Measurements from ENCODE around the gene LYVE1.
A peak's percentile ranks its signal among the peaks of the same experiment; 100 is the strongest.

The LYVE1 gene

DNA sequence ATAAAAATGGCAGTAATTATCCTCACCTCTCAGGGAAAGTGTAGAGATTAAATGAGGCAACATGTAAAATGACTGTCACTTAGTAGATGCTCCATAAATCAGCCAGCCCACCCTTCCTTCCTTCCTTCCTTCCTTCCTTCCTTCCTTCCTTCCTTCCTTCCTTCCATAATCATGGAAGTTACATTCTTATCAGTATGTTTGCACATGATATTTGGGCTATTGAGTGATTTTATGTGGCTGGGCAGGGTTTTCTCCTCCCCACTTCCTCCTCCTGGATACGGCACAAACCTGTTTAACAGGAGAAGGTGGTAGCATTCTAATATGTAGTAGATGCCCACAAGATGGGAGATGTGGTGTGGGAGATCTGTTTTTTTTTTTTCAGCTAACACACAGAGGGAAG is 11.9 kb downstream of the LYVE1 start:
- no peak for DNase-seq (ENCODE audit: low read depth)

DNA sequence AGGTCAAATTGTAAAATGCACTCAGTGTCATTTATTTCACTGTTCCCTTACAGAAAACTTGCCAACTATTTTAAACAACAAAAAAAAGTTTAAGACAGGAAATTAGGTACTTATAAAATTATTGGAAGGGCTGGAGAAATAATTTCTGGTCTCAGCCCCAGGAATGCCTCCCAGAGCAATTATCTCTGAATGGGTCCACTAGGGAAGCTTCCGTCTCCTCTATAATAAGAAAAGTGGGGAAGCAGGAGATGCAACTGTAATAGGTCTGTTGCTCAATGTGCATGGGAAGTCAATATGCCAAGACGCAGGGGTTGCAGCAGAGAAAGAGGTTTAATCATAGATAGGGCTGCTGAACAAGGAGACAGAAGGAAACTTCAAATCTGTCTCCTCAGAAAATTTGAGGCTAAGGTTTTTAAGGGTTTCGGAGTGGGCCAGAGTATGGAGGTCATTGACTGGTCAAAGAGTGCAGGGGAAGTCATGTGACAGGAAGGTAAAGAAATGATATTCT is 16.6 kb downstream of the LYVE1 start:
- no peak for DNase-seq (ENCODE audit: low read depth)

DNA sequence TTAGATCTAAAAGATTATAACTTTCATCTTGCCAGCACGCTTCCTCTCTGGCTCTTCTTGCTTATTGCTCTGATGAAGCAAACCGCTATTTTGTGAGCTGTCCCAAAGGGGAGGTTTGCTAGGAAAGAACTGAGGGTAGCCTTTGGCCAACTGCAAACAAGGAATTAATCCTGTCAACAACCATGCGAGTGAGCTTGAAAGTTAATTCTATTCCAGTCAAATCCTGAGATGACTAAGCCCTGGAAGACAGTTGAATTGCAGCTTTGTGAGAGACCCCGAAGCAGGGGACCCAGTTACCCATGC is 17.2 kb downstream of the LYVE1 start:
- no peak for DNase-seq (ENCODE audit: low read depth)

DNA sequence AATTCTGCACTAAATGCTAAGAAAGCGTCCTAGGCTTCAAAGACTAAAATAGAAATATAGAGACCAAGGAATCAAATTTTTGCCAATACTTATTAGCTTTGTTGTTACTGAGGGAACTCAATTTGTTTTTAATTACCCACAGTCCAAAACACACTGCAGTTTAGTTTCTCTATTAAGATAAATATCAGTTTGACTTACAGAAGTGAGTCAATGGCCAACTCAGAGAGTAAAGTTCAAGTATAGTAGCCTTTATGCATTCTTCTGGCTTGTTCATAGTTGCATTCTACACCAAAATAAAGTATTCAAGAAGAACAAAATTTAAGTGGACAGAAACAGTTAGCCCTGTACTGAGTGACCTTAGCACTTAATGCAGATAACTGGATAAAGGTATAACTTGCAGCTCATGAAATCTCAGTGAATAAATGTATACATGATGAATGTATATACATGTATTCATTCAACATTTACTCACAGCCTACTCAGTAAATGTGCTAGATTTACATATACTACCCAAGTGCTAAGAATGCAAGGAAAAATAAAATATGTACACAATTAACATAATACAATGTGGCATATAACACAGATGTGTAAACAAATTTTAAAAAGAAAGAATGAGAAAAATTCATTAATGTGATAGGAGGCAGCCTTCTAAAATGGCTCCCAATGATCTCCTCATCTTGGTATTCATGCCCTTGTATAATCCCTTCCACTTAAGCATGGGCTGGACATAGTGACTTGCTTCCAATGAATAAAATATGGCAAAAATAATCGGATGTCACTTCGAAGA is 17.8 kb downstream of the LYVE1 start:
- peak; percentile 84 for DNase-seq (ENCODE audit: low read depth)

DNA sequence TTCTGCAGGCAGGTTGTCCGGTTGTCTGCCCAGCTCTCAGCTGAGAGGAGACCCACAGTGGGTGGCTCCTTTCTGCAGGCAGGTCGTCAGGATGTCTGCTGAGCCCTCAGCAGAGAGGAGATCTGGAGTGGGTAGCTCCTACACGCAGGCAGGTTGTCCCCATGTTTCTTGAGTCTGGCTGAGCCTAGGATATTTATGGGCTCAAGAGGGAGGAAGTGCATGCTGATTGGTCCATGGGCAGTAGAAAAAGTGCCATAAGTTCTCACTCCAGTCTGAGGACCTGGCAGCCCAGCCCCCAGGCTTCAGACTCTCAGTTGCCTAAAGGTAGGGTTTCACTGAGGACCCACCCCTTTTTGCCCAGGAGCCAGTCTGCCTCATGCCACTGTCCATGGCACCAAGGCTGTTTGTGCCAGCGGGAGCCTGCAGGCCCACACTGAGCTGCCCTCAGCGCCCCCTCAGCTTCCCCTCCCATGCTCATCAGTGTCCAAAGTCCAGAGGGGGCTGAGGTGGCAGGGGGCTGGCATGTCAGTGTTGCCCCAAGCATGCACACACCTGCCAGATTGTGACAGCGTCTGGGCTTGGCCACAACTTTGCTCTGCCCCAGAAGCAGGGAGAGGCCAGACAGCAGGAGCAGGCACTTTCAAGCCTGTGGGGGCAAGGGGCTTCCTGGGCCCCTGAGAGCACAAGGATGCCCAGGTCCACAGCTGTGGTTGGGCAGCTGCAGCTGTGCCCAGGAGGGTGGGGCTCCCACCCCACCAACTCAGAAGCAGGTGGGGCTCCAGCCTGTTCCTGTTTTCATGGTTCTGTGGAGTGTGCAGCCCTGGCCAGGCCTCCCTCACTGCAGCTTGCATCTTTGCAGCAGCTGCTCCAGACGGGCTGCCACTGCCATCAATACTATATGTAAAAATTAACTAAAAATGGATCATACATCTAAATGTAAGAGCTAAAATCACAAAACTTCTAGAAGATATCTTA is 23.7 kb downstream of the LYVE1 start:
- no peak for DNase-seq (ENCODE audit: low read depth)

DNA sequence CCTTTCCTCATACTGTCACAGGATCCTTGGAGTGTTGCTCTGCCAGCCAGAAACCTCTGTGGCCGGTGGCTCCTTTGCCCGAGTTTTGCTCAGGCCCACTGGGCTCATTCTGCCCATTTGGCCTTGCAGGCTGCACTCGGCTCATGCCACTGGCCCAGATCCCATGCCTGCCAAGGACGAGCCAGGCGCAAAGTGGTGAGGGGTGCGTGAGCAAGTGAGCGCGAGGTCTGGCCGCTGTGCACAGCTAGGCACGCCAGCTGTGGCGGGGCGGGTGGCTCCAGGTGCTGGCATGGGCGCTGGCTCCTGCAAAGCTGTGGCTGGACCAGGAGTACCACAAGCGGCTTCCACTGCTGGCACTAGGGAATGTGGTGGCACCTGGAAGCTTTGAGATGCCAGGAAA is 24.7 kb downstream of the LYVE1 start:
- no peak for DNase-seq (ENCODE audit: low read depth)

DNA sequence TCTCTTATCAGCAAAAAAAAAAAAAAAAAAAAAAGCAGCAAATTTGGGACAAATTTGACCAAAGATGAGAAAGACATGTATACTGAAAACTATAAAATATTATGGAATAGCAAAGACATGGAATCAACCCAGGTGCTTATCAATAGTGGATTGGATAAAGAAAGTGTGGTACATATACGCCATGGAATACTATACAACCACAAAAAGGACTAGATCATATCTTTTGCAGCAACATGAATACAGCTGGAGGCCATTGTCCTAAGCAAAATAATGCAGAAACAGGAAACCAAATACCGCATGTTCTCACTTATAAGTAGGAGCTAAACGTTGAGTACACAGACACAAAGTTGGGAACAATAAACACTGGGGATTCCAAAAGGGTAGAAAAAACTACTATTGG is 25.7 kb downstream of the LYVE1 start:
- DNase-seq (ENCODE audit: low read depth): no peak

DNA sequence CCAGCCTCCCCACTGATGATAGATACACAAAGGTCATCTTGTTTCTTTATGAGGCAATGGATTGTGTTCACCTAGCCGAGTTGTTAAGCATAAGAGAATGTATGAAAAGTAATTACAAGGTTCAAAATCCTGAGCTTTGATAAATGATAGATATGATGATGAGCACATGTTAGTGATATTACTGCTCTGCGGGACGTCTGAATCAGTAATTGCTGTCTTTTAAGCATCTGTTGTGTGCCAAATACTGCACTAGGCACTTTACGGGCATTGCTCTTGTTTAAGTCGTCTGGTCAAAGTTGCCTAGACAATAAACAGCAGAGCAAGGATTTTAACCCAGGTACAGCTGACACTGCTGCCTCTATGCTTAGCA is 26.9 kb downstream of the LYVE1 start:
- peak; percentile 19 for DNase-seq (ENCODE audit: low read depth)

DNA sequence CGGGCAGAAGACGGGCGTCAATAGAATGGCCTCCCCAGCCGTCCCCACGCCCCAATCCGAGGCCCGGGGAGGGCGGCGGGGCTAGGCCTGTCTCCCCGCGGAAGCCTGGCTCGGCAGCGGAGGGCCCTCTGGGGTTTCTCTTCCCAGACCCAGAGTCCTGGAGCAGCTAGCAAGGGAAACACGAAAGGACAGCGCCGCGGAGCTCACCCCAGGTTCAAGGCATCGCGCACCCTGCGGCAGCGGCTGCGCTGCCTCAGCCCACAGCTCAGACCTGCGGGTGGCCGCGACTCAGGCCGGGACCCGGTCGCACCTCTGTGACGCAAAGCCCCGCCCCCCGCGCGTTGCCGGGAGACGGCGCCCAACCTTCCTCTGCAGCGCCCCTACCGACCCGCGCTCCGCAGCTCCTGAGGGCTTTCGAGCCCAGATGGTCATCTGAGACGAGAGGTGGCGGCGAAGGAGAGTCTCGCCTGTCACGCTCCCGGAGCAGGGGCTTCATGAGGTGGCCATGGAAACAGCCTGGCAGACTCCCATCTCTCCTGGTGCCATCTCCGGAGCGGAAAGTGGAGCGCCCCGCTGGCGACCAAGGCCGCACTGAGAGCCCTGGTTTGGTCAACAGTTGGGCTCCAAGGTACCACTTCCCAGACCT is 27.4 kb downstream of the LYVE1 start, which contains the start of gene RNF141:
Gene RNF141 (minus strand): TSS at position 273 of the 646 bp plus-strand sequence. CDS start 7,029 bp downstream, outside the sequence.
- DNase-seq (ENCODE audit: low read depth): peak; percentile 92

DNA sequence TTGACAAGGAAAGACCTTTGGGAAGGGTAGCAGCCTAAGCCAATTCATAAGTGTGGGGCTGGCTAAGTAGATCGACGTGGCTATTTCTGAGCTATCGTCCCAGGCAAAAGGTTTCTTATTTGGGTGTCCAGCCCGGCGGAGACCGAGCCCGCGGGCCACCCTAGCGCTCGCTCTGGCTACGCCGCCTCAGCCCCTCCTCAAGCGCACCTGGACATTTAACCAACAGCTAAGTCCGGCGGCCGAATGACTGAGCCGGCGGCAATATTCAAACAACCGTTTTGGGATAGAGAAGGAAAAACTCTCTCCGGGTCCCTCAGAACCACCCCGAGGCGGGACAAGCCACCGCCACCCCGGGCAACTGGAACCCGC is 27.9 kb downstream of the LYVE1 start:
- no peak for DNase-seq (ENCODE audit: low read depth)

DNA sequence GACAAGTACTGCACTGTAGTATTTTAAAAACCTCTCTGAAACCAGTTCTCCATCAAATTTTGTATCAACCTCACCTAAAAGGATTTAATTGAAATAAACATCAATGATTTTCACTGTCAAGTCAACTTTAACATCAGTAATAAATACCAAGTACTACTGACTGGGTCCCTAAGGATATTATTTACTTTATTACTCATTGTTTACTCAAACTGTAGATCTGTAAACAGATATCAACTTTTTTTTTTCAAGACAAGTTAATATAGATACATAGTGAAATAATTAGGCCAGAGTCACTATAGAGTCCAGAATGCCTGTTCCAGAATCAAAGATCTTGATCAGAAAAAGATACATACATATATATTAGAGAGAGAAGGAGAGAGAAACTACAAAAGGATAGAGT is 29.1 kb downstream of the LYVE1 start:
- DNase-seq (ENCODE audit: low read depth): no peak

DNA sequence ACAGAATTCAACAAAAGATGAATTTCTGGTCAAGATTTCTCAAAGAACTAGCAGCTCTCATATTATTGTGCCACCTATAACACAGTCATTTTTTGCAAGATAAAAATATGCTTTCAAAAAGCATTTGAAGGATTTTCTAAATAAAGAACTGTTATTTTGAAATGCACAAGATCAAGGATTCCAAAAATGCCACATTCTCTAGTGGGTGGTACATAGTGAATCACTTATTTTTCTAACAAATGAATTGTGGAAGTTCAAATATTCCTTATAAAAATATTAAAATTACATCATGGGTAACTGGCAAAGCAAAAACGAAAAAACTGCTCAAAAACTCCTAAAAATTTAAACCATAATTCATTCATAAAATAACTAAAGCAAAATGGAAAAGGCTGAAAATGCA is 29.5 kb downstream of the LYVE1 start:
- peak; percentile 29 for DNase-seq (ENCODE audit: low read depth)

DNA sequence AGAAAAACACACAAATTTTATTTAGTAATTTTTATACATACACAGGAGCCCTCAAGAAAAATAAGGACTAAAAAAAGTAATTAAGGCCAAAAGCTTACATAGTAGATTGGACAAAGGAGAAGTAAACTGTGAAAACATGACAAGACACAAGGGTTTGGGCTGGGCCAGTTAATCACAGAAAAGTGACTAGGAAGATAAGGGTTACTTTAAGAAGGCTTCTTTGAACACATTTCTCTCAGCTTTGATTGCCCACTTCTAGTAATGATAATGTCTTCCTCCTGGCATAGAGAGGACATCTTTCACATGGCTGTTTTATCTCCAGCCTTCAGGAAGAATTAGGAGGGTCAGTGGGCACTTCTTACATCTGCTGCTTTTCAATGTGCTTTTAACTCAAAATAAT is 30.9 kb downstream of the LYVE1 start:
- no peak for DNase-seq (ENCODE audit: low read depth)

DNA sequence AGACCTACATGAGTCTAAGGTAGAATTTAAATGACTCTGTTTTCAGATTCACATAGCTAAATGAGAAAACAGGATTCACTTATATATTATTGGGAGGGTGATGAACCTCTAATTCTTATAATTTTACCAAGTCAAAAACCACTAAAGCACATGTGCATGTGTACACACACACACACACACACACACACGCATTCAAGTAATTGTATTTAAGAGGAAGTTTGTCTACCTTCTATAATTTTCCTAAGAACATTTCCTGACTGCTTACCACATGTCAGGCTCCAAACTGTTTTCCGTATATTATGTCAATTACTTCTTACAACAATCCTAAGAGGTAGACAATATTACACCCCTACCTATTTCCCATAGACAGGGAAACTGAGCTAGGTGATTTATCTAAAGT is 34.1 kb downstream of the LYVE1 start:
- DNase-seq (ENCODE audit: low read depth): no peak

DNA sequence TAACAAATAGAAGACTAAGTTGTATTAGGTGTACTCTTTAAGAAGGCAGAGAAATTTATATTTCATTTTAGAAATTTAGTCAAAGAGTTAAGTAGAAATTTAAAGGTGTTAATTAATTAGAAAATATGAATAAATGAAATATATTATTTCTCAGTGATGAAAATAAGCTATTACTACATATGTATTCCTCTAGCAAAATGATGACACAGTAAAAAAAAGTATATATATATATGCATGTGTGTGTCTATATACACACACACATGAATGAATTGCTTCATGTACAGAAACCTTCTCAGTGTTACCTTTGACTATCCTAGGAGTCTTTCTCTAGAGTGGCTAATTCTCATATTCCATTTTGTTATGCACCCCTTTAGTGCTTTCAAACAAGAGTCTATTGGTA is 35.1 kb downstream of the LYVE1 start:
- no peak for DNase-seq (ENCODE audit: low read depth)

DNA sequence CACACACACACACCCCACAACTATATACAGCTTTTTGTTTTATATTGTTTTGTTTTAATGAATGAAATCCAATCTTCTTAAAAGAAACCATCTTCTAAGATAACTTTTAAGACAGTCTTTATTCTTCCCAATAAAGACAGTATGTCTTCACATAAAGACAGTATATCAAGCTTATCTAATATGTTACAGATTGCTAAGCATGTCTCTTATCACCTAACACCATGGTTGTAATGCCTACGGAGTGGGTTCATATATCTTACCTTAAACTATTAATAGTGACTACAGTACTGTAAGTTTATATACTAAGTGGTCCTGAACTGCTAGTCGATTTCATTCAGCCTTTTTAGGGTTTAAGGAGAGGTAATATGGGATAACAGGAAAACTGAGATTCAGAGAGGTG is 35.9 kb downstream of the LYVE1 start:
- no peak for DNase-seq (ENCODE audit: low read depth)

DNA sequence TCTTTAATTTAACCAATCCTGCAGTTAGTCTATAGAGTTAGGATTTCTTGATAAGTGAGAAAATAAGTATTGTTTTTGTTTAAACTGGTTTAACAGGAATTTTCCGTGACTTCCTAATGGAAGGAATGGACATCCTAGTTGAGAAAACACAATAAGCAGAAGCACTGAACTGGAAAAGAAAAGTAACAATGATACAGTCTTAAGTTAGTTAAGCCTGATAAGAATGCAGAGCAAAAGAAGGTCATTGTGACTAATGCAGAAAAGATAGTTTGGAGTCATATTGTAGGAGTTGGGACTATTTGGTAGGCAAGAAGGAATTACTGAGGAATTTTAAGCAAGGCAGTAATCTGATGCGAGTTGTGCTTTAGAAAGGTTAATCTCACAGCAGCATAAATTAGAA is 39.2 kb downstream of the LYVE1 start:
- DNase-seq (ENCODE audit: low read depth): peak; percentile 84

DNA sequence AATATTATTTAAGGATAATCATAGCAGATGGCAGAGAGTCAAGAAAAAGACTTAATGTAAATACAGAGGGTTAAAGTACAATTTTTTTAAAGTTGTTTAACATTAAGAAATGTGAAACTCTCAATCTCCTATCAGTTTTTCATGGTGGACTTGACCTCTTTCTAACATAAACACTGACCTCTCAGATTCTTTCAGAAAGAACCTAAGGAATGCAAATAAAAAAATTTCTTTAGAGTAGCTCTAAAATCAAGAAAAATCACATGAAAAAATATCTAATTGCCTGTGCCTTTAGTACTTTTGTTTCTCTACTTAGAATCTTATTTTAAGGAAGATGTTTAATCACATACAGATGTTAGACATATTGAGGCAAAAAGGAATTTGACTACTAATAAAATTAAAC is 40.3 kb downstream of the LYVE1 start:
- DNase-seq (ENCODE audit: low read depth): peak; percentile 69

DNA sequence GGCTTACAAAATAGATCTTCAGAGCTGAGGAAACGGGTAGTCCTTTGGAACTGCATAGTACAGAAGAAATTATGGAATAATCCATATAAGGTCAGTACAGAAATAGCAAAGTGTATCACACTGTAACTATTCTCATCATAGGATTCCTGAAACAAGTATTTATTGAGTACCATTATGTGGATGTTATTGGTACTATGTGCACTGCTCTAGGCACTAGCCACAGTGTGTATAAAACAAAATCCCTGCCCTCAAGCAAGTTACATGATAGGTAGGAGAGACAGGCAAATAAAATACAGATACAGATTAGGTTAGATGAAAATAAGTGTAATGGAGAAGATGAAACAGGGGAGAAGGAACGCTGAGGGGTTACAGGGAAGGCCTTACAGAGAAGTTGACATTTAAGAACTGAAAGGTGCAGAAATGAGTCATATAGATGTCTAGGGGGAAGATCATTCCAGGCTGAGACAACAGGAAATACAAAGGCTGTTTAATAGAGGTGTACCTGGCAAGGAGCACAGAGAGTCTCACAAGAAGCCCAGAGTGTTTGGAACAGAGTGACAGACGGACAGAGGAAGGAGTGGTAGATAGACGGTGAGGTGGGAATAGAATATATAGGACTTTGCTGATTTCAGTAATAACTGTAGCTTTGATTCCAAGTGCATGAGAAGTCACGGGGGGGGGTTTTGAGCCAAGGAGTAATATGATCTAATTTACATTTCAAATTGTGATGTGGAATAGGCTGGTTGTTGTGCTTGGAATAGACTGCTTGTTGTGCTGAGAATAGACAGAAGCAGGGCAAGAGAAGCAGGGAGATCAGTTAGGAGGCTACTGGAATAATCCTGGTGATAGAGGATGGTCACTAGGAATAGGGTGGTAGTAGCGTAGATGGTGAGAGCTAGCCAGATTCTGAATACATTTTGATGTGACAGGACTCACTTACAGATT is 41.2 kb downstream of the LYVE1 start:
- peak; percentile 48 for DNase-seq (ENCODE audit: low read depth)

DNA sequence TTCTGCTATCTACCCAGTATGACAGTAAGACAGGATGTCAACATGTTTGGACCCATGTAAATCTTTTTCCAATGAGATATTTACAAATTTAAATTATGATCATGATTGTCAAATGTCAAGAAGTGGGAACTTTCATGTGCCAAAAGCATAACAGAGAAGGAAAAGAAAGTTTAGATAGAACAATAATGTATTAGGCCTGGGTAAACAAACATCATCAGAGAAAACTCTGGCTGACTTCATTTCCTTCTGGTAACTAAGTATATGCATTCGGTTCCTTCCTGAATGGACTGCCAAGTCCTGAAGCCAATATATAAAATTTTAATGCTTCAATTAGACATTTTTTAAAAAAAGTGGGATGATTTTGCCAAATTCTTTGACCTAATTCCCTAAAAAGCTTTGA is 44.0 kb downstream of the LYVE1 start:
- DNase-seq (ENCODE audit: low read depth): no peak

DNA sequence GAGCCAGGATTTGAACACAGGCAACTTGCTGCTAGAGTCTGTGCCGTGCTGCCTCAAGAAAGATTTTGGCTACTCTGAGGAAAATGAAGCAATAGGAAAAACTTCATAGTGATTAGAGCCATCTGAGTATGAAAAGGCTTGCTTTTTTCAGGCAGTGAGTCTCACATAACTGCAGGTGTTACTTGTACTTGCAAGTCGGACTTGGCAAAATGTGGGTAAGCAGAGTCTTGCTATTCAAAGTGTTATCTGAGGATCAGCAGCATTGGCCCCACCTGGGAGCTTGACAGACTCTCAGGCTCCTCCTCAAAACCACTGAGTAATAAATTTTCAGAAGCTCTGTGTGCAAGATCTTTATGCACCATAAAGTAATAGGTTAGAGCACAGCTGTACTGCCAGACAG is 45.5 kb downstream of the LYVE1 start:
- no peak for DNase-seq (ENCODE audit: low read depth)

DNA sequence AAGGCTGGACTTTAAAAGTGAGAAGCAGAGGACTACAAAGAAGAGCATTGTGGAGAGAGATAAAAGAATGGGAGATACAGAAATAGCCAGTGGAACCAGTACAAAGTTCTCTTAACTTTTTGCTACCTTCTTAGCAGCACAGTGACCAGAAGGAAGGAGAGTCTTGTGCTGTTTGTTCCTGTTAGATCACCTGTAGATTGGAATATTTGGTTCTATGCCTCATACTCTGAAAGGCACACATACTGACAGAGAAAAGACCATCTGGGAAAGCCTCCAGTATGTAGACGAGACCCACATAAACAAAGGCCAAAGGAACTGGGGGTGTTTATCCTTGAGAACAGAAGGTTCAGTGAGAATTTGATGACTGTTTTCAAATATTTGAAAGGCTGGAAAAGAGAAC is 46.2 kb downstream of the LYVE1 start:
- no peak for DNase-seq (ENCODE audit: low read depth)
